Stomach (tissue), 4 donors: ENCODE measurements around the gene ABCB4.

Source experiments
- CTCF ChIP-seq, 7 experiments: fragments of 450-650 bp in 4 of 7; fragments of 200-600 bp in 3 of 7; sonication (generic) in 3 of 7; IDR thresholded peaks; one replicate each; pipeline ENCODE4 v1.5.1; 2016 to 2019; ENCODE audit warnings: antibody characterized with exemption in 7 of 7, control low read depth in 2 of 7, mild to moderate bottlenecking in 1 of 7
- POLR2AphosphoS5 ChIP-seq, 3 donors: sonication (generic); formaldehyde crosslinking; IDR thresholded peaks; one replicate each; pipeline ENCODE4 v1.6.1; 2016; ENCODE audit warnings: antibody characterized with exemption in 3 of 3

- TF ChIP-seq CTCF (IDR thresholded peaks at IDR 0.05) (no peak), POLR2AphosphoS5 (IDR thresholded peaks at IDR 0.05) (no peak)
Observed at GRCh38 chr7:87380905-87381304, 94.6 kb downstream of the ABCB4 start.
